Natural killer cell (primary cell): Measurements from ENCODE around the gene CD83. TPM values are rescaled to one million over a fixed set of nuclear protein-coding genes. Genes with fewer than 3 reads are reported as not detected.

Experiments used
- ATAC-seq, 3 donors: fragments of 150-1000 bp in 2 of 3; fragments of 200-7000 bp in 1 of 3; cut with Tn5 transposase; 1 replicate in 1 of 3; 2 replicates in 2 of 3; pipeline ENCODE4 v1.10.0; 2021; ENCODE audit warnings: mild to moderate bottlenecking in 2 of 3, moderate library complexity in 2 of 3
- DNase-seq, 2 donors: peaks; one replicate each; pipeline versions ENCODE4 v3.0.0 to v3.0.0-alpha.2; 2013 to 2021; ENCODE audit warnings: mixed read lengths in 1 of 2
- H3K27ac ChIP-seq: one replicate; pipeline ENCODE4 v1.5.1; 2013; ENCODE audit warnings: mild to moderate bottlenecking, low read length
- H3K27me3 ChIP-seq: one replicate; pipeline ENCODE4 v1.6.1; 2013; ENCODE audit warnings: low read length; ENCODE audit not compliant: control insufficient read depth, insufficient read depth
- H3K36me3 ChIP-seq: one replicate; pipeline ENCODE4 v1.6.1; 2013; ENCODE audit warnings: low read length; ENCODE audit not compliant: control insufficient read depth, insufficient read depth
- H3K4me1 ChIP-seq: one replicate; pipeline ENCODE4 v1.6.1; 2013; ENCODE audit warnings: low read length; ENCODE audit not compliant: control insufficient read depth, insufficient read depth
- H3K4me3 ChIP-seq: one replicate; pipeline ENCODE4 v1.5.1; 2013; ENCODE audit warnings: low read length
- H3K9me3 ChIP-seq: one replicate; pipeline ENCODE4 v1.6.1; 2013; ENCODE audit warnings: low read length; ENCODE audit not compliant: control insufficient read depth, insufficient read depth
- H3K27ac Mint-ChIP-seq, 2 donors: one replicate each; pipeline ENCODE4 v1.8.0; 2022; ENCODE audit warnings: mild to moderate bottlenecking in 2 of 2, mixed read lengths in 2 of 2, moderate library complexity in 1 of 2
- H3K27me3 Mint-ChIP-seq, 2 donors: one replicate each; pipeline ENCODE4 v1.8.0; 2022; ENCODE audit warnings: low read depth in 2 of 2, mixed read lengths in 2 of 2
- H3K36me3 Mint-ChIP-seq: one replicate; pipeline ENCODE4 v1.8.0; 2022; ENCODE audit warnings: mixed read lengths
- H3K4me1 Mint-ChIP-seq, 2 donors: one replicate each; pipeline ENCODE4 v1.8.0; 2022; ENCODE audit warnings: mixed read lengths in 2 of 2
- H3K4me3 Mint-ChIP-seq: one replicate; pipeline ENCODE4 v1.8.0; 2022; ENCODE audit warnings: mild to moderate bottlenecking, moderate library complexity, mixed read lengths
- H3K9me3 Mint-ChIP-seq, 2 donors: one replicate each; pipeline ENCODE4 v1.8.0; 2022; ENCODE audit warnings: mixed read lengths in 2 of 2
- CTCF ChIP-seq: fragments of 200-600 bp; IDR thresholded peaks from one replicate; pipeline ENCODE4 v1.8.0; 2022; ENCODE audit warnings: antibody characterized with exemption
- whole genome bisulfite sequencing: methylation state at CpG from one replicate; pipeline ENCODE4 v1.1.7; 2013; ENCODE audit warnings: missing lambda C conversion rate; ENCODE audit not compliant: insufficient coverage; 5-methylcytosine and 5-hydroxymethylcytosine counted together
- intact Hi-C: fragments of 100-400 bp; cut with micrococcal nuclease; formaldehyde crosslinking; loops from one replicate; pipeline ENCODE4 v1.14.2; 2022
- total RNA-seq, 4 donors: library from RNA; stranded (reverse); fragments of 120-200 nt in 1 of 4; gene quantifications; one replicate each; pipeline versions ENCODE4 v1.2.3 to v1.2.4, GENCODE V29; 2013 to 2022

The CD83 gene
- total RNA-seq, 3 donors from 2014 or later (not counting 1 experiment from before 2014, with no cell fraction given): 54.8 to 110 (median 64.3) TPM

DNA sequence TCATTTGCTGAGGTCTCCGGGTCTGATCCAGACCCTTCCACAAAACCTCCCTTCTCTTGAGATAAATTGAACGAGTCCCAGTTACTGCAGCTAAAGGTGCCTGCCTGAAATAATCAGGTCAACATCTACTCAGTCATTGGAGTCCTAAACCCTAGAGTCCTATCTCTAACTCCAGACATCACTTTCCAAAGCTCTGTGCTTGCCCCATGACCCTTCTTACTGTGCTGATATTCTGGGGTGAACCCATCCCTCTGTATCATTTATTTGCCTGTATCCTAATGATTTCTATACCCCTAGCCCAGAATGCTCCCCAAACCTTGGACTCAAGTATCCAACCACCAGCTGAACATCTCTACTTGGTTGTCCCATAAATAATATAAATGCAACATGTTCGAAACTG lies 35.7 kb downstream of the CD83 start:
- Histone ChIP-seq H3K4me1 (peaks cover 3% of the 10 kb centered on the region), H3K4me3 (no peak overlapping the region), H3K36me3 (no peaks in the 10 kb centered on the region), H3K27me3 (no peaks in the 10 kb centered on the region), H3K27ac (no peak overlapping the region), H3K9me3 (no peaks in the 10 kb centered on the region)
- DNase-seq: no peak
- H3K27me3 Mint-ChIP-seq: peaks cover 3 to 7% of the 10 kb centered on the region in 2 donors
- 98% methylated on average over 2 of the region's 3 CpGs for WGBS
- ATAC-seq: no peak
- H3K36me3 Mint-ChIP-seq: no peaks in the 10 kb centered on the region
- no peak overlapping the region for H3K27ac Mint-ChIP-seq
- no peak overlapping the region for H3K4me3 Mint-ChIP-seq
- no peaks in the 10 kb centered on the region for H3K9me3 Mint-ChIP-seq
- intact Hi-C loops: no loop called here
- TF ChIP-seq CTCF: no peak
- H3K4me1 Mint-ChIP-seq: no peaks in the 10 kb centered on the region

DNA sequence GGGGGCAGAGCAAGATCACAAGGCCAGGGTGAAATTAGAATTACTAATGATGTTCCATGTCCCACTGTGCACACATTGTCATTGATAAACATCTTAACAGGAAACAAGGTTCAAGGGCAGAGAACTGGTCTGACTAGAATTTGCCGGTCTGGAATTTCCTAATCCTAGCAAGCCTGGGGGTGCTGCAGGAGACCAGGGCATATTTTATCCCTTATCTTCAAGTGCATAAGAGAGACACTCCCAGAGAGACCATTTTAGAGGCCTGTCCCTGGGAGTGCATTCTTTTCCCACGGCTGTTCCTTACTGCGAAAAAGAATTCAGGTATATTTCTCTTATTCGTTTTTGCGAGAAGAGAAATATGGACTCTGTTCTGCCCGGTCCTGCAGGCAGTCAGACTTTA lies 41.5 kb downstream of the CD83 start:
- peaks cover 5% of the 10 kb centered on the region for H3K9me3 ChIP-seq
- H3K27me3 ChIP-seq: no peaks in the 10 kb centered on the region
- Mint-ChIP-seq H3K27ac (no peak overlapping the region), H3K9me3 (peaks cover 0 to 2% of the 10 kb centered on the region in 2 donors), H3K36me3 (no peaks in the 10 kb centered on the region), H3K4me3 (no peak overlapping the region), H3K4me1 (no peaks in the 10 kb centered on the region), H3K27me3 (peaks cover 6 to 7% of the 10 kb centered on the region in 2 donors)
- no peak for TF ChIP-seq CTCF
- no peaks in the 10 kb centered on the region for H3K4me1 ChIP-seq
- ATAC-seq: no peak
- intact Hi-C loops: no loop called here
- H3K4me3 ChIP-seq: no peak overlapping the region
- H3K27ac ChIP-seq: no peak overlapping the region
- no peak for DNase-seq
- H3K36me3 ChIP-seq: no peaks in the 10 kb centered on the region
- WGBS: 93% methylated on average over 6 of the region's 6 CpGs

GRCh38 chr6:14162826-14163225 lies 45.3 kb downstream of the CD83 start:
- peaks cover under 1 to 3% of the 10 kb centered on the region in 2 donors for H3K27me3 Mint-ChIP-seq
- Histone ChIP-seq H3K9me3 (peaks cover 5% of the 10 kb centered on the region), H3K27me3 (no peaks in the 10 kb centered on the region), H3K4me3 (no peak overlapping the region), H3K27ac (no peak overlapping the region), H3K36me3 (no peaks in the 10 kb centered on the region), H3K4me1 (no peaks in the 10 kb centered on the region)
- H3K9me3 Mint-ChIP-seq: peaks cover 0 to 2% of the 10 kb centered on the region in 2 donors
- no peaks in the 10 kb centered on the region for H3K4me1 Mint-ChIP-seq
- H3K27ac Mint-ChIP-seq: no peak overlapping the region
- intact Hi-C loops: no loop called here
- DNase-seq (no peak), ATAC-seq (no peak)
- H3K4me3 Mint-ChIP-seq: no peak overlapping the region
- TF ChIP-seq CTCF: no peak
- H3K36me3 Mint-ChIP-seq: no peaks in the 10 kb centered on the region
- WGBS: 100% methylated on average over 1 of the region's 2 CpGs

DNA sequence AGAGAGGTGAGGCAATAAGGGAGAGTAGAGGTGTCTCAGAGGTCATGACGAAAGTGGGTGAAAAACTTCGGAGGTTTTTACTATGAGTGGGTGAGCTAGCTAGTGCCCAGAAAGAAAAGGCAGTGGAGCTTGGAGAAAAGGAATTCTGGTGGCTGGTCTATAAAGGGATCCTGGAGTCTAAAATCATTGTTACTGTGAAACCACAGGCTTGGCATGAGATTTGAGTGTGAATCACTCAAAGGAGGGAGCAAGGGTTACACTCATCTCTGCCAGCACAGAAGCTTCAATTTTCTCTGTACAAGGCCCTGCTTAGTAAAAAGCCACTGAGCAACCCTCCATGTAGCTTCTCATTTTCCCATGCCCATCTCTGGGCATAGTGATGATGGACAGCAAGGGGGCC lies 47.5 kb downstream of the CD83 start:
- ATAC-seq (no peak), DNase-seq (no peak)
- Histone ChIP-seq H3K36me3 (no peaks in the 10 kb centered on the region), H3K4me1 (no peaks in the 10 kb centered on the region), H3K9me3 (peaks cover 8% of the 10 kb centered on the region), H3K27me3 (no peaks in the 10 kb centered on the region), H3K27ac (no peak overlapping the region), H3K4me3 (no peak overlapping the region)
- H3K36me3 Mint-ChIP-seq: peaks cover 17% of the 10 kb centered on the region
- H3K27me3 Mint-ChIP-seq: peaks cover 5 to 7% of the 10 kb centered on the region in 2 donors
- H3K4me1 Mint-ChIP-seq: no peaks in the 10 kb centered on the region
- H3K4me3 Mint-ChIP-seq: no peak overlapping the region
- no peak for TF ChIP-seq CTCF
- intact Hi-C loops: no loop called here
- H3K9me3 Mint-ChIP-seq: peaks cover 2 to 6% of the 10 kb centered on the region in 2 donors
- 96% methylated on average over 2 of the region's 2 CpGs for WGBS
- H3K27ac Mint-ChIP-seq: no peak overlapping the region
